GM21717 (cell line): ENCODE measurements around the gene CIZ1.

Experiments used
- ATAC-seq: cut with Tn5 transposase; IDR thresholded peaks from one replicate; pipeline ENCODE4 v1.9.1; 2021; ENCODE audit warnings: mild to moderate bottlenecking, moderate library complexity; ENCODE audit not compliant: unreplicated experiment

Gene CIZ1

GRCh38 chr9:128214571-128215490 is 23.5 kb upstream of the CIZ1 start:
- ATAC-seq, result no peak

DNA sequence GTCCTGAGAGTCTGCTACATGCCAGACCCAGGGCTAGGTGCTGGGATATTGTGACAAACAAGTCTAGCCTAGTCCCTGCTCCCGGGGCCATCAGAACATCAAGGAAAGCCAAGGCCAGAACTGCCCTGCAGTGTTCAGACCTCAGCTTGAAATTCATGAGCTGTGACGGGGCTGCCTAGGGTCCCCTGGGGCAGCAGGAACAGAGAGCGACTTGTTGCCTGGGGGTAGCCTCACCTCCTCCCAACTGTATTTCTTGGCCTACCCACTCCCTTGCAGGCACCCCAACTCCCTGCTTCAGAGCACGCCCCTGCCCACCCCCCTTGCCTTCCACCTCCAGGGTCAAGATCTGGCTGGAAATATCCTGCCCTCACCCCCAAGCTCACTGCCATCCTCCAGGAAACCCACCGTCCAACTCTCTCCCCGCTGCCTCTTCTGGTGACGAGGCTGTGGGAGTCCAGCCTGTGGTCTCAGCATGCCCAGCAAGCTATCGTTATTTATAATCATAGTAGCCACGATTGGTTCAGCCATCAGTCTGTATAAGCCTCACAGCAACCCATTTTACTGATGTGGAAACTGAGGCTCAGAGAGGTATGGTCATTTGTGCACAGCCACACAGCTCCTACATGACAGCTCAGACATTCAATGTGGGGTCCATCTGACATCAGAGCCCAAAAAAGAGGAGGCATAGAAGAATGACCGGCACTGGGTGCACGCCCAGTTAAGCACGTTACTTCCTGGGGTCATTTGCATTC is 22.6 kb upstream of the CIZ1 start:
- ATAC-seq, result no peak

DNA sequence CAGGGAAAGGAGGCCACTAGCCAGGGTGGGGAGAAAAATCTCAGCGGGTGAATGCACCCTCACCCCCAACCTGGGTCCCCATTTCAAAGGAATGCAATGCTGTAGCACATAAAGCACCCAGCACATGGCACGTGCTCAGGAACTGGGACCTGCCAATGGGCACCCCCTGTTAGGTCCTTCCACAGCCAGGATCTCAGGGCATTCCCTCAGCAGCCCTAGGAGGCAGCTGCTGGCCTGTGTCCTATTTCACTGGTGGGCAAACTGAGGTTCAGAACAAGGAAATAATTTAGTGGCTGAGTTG is 20.6 kb upstream of the CIZ1 start:
- ATAC-seq, result no peak

GRCh38 chr9:128211186-128211980 is 20.0 kb upstream of the CIZ1 start:
- no peak for ATAC-seq

GRCh38 chr9:128208946-128209669 is 17.7 kb upstream of the CIZ1 start:
- ATAC-seq, result no peak

GRCh38 chr9:128208386-128208785 is 17.0 kb upstream of the CIZ1 start:
- ATAC-seq, result no peak

DNA sequence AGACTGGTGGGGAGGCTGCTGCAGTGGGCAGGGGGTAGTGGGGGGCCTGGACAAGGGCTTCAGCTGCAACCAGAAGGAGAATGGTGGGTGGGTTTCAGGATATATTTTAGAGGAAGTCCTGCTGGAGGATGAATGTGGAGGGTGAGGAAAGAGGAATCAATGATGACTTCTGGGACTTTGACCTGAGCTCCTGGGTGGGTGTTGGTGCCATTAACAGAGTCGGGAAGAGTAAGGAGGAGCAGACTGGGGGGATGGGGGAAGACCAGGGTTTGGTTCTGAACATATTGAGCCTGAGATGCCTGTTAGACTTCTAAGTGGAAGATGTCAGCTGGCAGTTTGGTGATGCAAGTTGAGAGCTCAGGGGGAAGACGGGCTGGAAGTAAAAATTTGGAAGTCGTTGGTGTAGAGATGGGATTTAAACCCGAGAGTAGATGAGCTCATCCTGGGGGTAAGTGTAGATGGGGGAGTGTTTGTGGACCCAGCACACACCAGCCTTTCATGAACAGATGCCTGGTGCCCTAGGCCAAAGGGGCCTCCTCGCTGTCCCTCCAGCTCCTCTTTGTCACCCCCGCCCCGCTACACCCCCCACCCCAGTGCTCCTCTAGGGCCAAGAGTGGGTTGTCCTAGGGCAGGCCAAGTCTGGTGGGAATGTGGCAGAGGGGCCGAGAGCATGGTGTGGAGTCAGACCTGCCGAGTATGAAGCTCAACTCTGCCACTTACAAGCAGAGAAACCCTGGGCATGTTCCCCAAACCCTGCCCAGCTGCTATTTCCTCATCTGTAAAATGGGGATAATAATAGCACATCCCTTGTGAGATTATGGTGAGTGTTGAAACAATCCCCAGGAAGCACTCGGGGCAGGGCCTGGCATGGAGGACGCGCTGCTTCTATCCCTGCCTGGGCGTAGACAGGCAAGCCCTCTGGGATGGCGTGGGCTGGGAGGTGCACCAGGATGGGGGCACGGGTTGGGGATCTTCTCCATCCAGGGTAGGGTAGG is 15.8 kb upstream of the CIZ1 start:
- ATAC-seq, result no peak

DNA sequence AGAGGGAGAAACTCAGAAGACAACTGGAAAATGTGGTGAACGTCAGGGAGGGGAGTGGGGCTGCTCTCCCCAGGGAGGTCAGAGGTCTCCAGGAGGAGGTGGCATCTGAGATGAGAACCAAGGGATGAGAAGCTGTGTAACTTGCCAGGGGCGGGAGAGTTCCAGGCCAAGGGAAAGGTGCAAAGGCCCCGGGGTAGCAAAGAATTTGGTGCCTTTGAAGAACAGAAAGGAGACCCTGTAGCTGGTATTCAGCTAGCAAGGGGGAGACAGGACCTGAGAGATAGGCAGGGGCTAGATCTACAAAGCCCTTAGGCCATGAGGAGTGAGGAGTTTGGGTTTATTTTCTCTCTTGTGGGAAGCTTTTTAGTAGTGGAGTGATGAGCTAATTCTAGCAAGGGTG is 15.1 kb upstream of the CIZ1 start:
- ATAC-seq, result no peak

DNA sequence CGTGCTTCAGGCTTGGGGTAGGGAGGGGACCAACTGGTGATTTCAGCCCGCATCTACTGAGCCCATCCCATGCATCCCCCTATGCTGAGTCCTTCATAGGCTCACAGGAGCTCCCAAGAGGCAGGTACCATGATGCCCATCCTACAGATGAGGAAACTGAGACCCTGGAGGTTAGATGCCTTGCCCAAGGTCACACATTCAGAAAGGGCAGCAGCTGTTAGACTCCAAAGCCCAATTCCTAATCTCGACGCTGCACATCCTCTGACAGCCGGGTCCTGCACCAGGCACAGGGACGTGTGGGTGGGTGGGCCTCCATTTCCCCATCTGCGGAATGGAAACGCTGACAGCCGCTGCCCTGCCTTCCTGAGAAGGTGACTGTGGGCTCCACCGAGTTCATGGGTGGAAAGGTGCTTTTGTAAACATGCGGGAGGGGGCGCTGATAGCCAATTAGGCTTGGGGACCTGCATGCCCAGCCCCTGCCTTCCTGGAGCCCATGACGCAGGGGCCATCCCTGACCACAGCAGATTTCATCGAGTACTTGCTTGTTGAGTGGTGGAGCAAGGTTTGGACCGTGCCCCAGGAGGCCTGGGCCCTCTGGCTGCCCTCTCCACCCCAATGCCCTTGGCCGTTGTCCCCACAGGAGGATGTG is 14.0 kb upstream of the CIZ1 start:
- no peak for ATAC-seq

- no peak for ATAC-seq
Measured at GRCh38 chr9:128204858-128205257, 13.5 kb upstream of the CIZ1 start.

DNA sequence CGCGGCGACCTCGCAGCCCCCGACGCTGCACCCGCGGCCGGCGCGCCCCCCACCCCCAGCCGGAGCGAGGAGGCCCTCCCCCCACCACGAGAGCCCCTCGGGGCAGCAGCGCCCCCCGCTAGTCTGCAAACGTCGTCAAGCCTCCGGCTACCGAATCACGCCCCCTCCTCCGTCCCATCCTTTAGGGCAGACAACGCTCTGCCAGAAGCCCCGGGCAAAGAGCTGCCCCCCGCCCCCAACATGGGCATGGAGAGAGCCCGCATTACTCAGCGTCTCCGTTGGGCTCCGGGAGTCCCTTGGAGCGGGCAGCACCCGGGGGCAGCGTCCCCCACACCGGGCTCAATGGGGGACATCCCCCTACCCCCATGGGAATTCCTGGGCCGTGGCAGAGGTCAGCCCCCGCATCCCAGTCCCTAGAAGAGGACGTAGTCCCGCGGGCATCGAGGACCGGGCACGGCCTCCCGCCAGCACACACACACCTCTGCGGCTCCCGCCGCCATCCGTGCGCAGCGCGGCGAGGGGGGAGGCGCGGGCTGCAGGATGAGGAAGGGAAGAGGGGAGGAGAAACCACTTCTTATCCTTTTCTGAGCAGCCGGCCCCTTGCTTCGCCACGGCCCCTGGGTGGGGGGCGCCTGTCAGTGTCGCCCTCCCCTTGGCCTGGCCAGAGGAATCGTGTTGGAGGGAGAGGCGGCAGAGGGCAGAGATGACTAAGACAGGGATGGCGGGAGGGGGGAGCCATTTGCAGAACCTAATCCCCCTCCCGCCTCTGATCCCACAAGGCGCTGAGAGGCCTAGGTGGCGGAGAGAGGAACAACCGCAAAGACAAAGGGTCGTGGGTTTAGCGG is 12.6 kb upstream of the CIZ1 start:
- no peak for ATAC-seq

DNA sequence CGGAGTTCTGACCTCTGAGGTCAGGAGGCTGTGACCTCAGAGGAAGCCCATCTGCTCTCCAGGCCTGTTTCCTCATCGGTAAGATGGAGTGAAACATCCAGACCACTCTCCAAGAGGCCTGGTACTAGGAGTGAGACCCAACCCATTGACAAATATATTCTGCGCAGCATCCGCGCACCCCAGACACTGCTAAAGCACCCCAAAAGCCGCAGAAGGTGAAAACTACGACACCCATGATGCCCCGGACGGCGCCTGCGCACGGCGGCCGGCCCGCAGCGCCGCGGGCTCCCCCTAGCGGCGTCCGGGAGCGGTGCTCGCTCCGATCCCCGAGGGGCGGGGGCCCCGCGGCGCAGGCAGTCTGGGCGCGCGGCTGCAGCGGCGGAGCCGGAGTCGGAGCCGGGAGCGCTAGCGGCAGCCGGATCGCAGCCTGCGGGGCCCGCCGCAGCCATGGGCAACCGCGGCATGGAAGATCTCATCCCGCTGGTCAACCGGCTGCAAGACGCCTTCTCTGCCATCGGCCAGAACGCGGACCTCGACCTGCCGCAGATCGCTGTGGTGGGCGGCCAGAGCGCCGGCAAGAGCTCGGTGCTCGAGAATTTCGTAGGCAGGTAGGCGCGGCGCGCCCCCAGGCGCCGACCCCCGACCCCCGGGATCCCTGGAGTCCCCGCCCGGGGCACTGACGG is 11.8 kb upstream of the CIZ1 start, which contains the start of gene DNM1:
DNM1 (plus strand) TSS at position 356 of the 683 bp plus-strand sequence; CDS start at position 448, 92 bp downstream.
- peak; percentile 65 for ATAC-seq

- no peak for ATAC-seq
Measured at GRCh38 chr9:128202648-128203023, 11.3 kb upstream of the CIZ1 start.

- no peak for ATAC-seq
Measured at GRCh38 chr9:128201441-128202369, 10.3 kb upstream of the CIZ1 start.

DNA sequence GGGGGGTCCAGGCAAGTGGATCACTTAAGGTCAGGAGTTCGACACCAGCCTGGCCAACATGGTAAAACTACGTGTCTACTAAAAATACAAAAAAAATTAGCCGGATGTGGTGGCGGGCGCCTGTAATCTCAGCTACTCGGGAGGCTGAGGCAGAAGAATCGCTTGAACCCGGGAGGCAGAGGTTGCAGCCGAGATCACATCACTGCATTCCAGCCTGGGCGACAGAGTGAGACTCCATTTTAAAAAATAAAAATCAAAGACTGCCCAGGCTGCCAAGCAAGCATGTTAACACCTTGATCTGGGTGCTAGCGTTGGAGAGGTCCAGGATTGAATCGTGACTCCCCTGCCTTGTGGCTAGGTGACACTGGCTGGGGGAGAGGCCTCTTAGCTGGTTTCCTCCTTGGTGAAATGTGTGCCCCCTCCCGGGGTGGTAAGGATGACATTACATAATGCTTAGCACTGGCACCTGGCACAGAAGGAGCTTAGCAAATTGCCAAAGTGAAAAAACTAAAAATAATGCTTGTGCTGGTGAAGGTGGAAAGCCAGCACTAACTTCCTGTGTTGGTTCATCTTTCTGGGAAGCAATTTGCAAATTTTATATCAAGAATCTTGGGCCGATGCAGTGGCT is 2.2 kb upstream of the CIZ1 start:
- ATAC-seq, result no peak
